H9 (cell line): ENCODE results near the gene ELMOD1. TPM values are rescaled to one million over a fixed set of nuclear protein-coding genes. Genes with fewer than 3 reads are reported as not detected.

Source experiments
- DNase-seq: peaks from one replicate; pipeline ENCODE4 v3.0.0-alpha.2; 2017
- H2AFZ ChIP-seq: one replicate; pipeline ENCODE4 v1.6.1; 2013; ENCODE audit warnings: mild to moderate bottlenecking, low read length, control low read depth, moderate library complexity
- H2AK5ac ChIP-seq: 2 replicates; pipeline ENCODE4 v1.6.1; 2013; ENCODE audit warnings: low read length, control low read depth, mixed read lengths; ENCODE audit not compliant: insufficient read length
- H2BK120ac ChIP-seq: one replicate; pipeline ENCODE4 v1.6.1; 2013; ENCODE audit warnings: low read depth, mild to moderate bottlenecking, low read length, control low read depth, inconsistent platforms; ENCODE audit not compliant: poor library complexity, severe bottlenecking
- H2BK12ac ChIP-seq: 2 replicates; pipeline ENCODE4 v1.6.1; 2013; ENCODE audit warnings: low read length, control low read depth, mixed read lengths, low read depth; ENCODE audit not compliant: insufficient read length
- H2BK15ac ChIP-seq: 2 replicates; pipeline ENCODE4 v1.6.1; 2013; ENCODE audit warnings: low read depth, low read length, control low read depth
- H2BK20ac ChIP-seq: one replicate; pipeline ENCODE4 v1.6.1; 2013; ENCODE audit warnings: low read depth, mild to moderate bottlenecking, low read length, control low read depth, inconsistent platforms; ENCODE audit not compliant: poor library complexity, severe bottlenecking
- H2BK5ac ChIP-seq: 2 replicates; pipeline ENCODE4 v1.6.1; 2013; ENCODE audit warnings: low read length, control low read depth, mixed read lengths; ENCODE audit not compliant: insufficient read length
- H3K14ac ChIP-seq: 2 replicates; pipeline ENCODE4 v1.6.1; 2013; ENCODE audit warnings: low read length, control low read depth; ENCODE audit not compliant: insufficient read depth
- H3K18ac ChIP-seq: 2 replicates; pipeline ENCODE4 v1.6.1; 2013; ENCODE audit warnings: low read depth, mild to moderate bottlenecking, mixed read lengths, low read length, control low read depth; ENCODE audit not compliant: insufficient read length
- H3K23ac ChIP-seq: 2 replicates; pipeline ENCODE4 v1.6.1; 2013; ENCODE audit warnings: low read length, control low read depth, mixed read lengths, low read depth; ENCODE audit not compliant: insufficient read length
- H3K23me2 ChIP-seq: 2 replicates; pipeline ENCODE4 v1.6.1; 2013; ENCODE audit warnings: low read depth, mild to moderate bottlenecking, mixed read lengths, low read length, control low read depth; ENCODE audit not compliant: insufficient read length, poor library complexity, severe bottlenecking
- H3K27ac ChIP-seq: 2 replicates; pipeline ENCODE4 v1.5.1; 2013; ENCODE audit warnings: low read length, control low read depth, mixed read lengths, low read depth; ENCODE audit not compliant: insufficient read length
- H3K27me3 ChIP-seq: 2 replicates; pipeline ENCODE4 v1.6.1; 2013; ENCODE audit warnings: low read length, control low read depth, inconsistent platforms; ENCODE audit not compliant: insufficient read depth
- H3K4ac ChIP-seq: 2 replicates; pipeline ENCODE4 v1.6.1; 2013; ENCODE audit warnings: low read depth, mild to moderate bottlenecking, control low read depth, inconsistent platforms, low read length, moderate library complexity
- H3K4me1 ChIP-seq: 2 replicates; pipeline ENCODE4 v1.6.1; 2013; ENCODE audit warnings: low read length, control low read depth, inconsistent platforms; ENCODE audit not compliant: insufficient read depth
- H3K4me2 ChIP-seq: 2 replicates; pipeline ENCODE4 v1.6.1; 2013; ENCODE audit warnings: low read length, control low read depth, mixed read lengths; ENCODE audit not compliant: insufficient read length, insufficient read depth
- H3K56ac ChIP-seq: 2 replicates; pipeline ENCODE4 v1.6.1; 2013; ENCODE audit warnings: low read depth, mild to moderate bottlenecking, mixed read lengths, low read length, control low read depth; ENCODE audit not compliant: insufficient read length
- H3K79me1 ChIP-seq: 2 replicates; pipeline ENCODE4 v1.6.1; 2013; ENCODE audit warnings: low read depth, mild to moderate bottlenecking, moderate library complexity, low read length, control low read depth, inconsistent platforms; ENCODE audit not compliant: insufficient read depth, poor library complexity, severe bottlenecking
- H3K79me2 ChIP-seq: 2 replicates; pipeline ENCODE4 v1.6.1; 2013; ENCODE audit warnings: low read length, control low read depth, inconsistent platforms; ENCODE audit not compliant: insufficient read depth
- H3K9ac ChIP-seq: 2 replicates; pipeline ENCODE4 v1.6.1; 2013; ENCODE audit warnings: low read length, control low read depth, mixed read lengths; ENCODE audit not compliant: insufficient read length; ENCODE audit errors: extremely low read depth
- H3K9me3 ChIP-seq: one replicate; pipeline ENCODE4 v1.6.1; 2013; ENCODE audit warnings: low read depth, low read length, inconsistent platforms; ENCODE audit not compliant: control insufficient read depth
- H3T11ph ChIP-seq: one replicate; pipeline ENCODE4 v1.6.1; 2013; ENCODE audit warnings: mild to moderate bottlenecking, low read length, control low read depth, inconsistent platforms
- H4K20me1 ChIP-seq: one replicate; pipeline ENCODE4 v1.6.1; 2013; ENCODE audit not compliant: control insufficient read depth, insufficient read length, insufficient read depth
- H4K5ac ChIP-seq: 2 replicates; pipeline ENCODE4 v1.6.1; 2013; ENCODE audit warnings: low read depth, mild to moderate bottlenecking, mixed read lengths, low read length, control low read depth; ENCODE audit not compliant: insufficient read length
- H4K8ac ChIP-seq: replicated peaks from 2 replicates; pipeline ENCODE4 v1.6.1; 2013; ENCODE audit warnings: low read length, control low read depth, mixed read lengths, low read depth; ENCODE audit not compliant: insufficient read length
- H4K91ac ChIP-seq: 2 replicates; pipeline ENCODE4 v1.6.1; 2013; ENCODE audit warnings: low read depth, mild to moderate bottlenecking, moderate library complexity, mixed read lengths, low read length, control low read depth; ENCODE audit not compliant: insufficient read length
- H3K27ac Mint-ChIP-seq, 3 experiments: 2 replicates in 2 of 3; 3 replicates in 1 of 3; pipeline ENCODE4 v1.8.0; 2020 to 2021; ENCODE audit warnings: mixed read lengths in 3 of 3, mild to moderate bottlenecking in 1 of 3, moderate library complexity in 1 of 3
- H3K27me3 Mint-ChIP-seq: 2 replicates; pipeline ENCODE4 v1.8.0; 2021; ENCODE audit warnings: low read depth, mild to moderate bottlenecking, moderate library complexity, mixed read lengths
- H3K36me3 Mint-ChIP-seq, 3 experiments: 2 replicates in 2 of 3; 3 replicates in 1 of 3; pipeline ENCODE4 v1.8.0; 2020 to 2021; ENCODE audit warnings: low read depth in 3 of 3, mixed read lengths in 3 of 3; ENCODE audit not compliant: insufficient read depth in 1 of 3
- H3K4me1 Mint-ChIP-seq, 2 experiments: 2 replicates each; pipeline ENCODE4 v1.8.0; 2020; ENCODE audit warnings: mixed read lengths in 2 of 2
- H3K4me3 Mint-ChIP-seq, 2 experiments: 2 replicates in 1 of 2; 3 replicates in 1 of 2; pipeline ENCODE4 v1.8.0; 2020 to 2021; ENCODE audit warnings: mild to moderate bottlenecking in 2 of 2, mixed read lengths in 2 of 2, moderate library complexity in 1 of 2
- H3K9me3 Mint-ChIP-seq, 2 experiments: 2 replicates in 1 of 2; 3 replicates in 1 of 2; pipeline ENCODE4 v1.8.0; 2020; ENCODE audit warnings: mild to moderate bottlenecking in 2 of 2, mixed read lengths in 2 of 2, moderate library complexity in 1 of 2
- WGBS: extraction: QIAGEN DNeasy Blood & Tissue Kit; methylation state at CpG from one replicate; pipeline ENCODE4 v1.1.7; 2013; ENCODE audit warnings: missing lambda C conversion rate, low lambda C conversion rate, mixed read lengths; ENCODE audit not compliant: insufficient read length; ENCODE audit errors: extremely low coverage; 5-methylcytosine and 5-hydroxymethylcytosine counted together
- total RNA-seq: library from RNA; stranded (reverse); gene quantifications from 2 replicates; pipeline ENCODE4 v1.2.1, GENCODE V29; 2021
- TF ChIP-seq, protein P1 (sequence below): fragments of 200-600 bp; sonication (generic); conservative IDR thresholded peaks from 3 replicates; pipeline ENCODE4 v1.8.0; 2021; ENCODE audit warnings: antibody characterized with exemption, mild to moderate bottlenecking

Gene ELMOD1
- total RNA-seq, 1 experiment from 2014 or later = 0.61 TPM

DNA sequence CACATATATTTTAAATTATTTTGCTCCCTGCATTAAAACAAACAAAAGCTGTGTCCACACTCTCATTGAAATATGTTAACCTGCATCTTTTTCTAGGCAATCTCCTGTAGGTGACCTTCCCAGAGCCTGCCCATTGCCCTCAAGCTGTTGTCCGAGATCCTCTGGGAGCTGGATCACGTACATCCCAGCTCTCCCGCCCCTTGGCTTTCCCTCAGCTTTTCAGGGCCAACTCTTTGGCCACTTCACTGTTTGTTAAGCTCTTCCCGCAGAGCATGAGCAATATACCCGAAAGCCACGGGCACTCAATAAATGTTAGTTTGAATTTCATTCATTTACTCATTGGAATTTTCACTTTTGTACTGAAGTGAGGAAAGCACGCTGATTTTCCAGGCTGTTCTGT is 32.2 kb downstream of the ELMOD1 start:
- H3K27ac Mint-ChIP-seq = no peak overlapping the region
- H4K5ac ChIP-seq = no peak overlapping the region

More for the DNA sequence above, 32.2 kb downstream of the ELMOD1 start:
- Histone ChIP-seq H2BK120ac (no peak overlapping the region), H2AK5ac (no peak overlapping the region), H3K14ac (no peak overlapping the region), H4K91ac (no peak overlapping the region), H3T11ph (no peak overlapping the region), H3K79me2 (no peaks in the 10 kb centered on the region), H3K56ac (no peak overlapping the region), H4K20me1 (no peaks in the 10 kb centered on the region), H2BK12ac (no peak overlapping the region), H3K9ac (no peak overlapping the region), H3K4ac (no peak overlapping the region), H2BK5ac (no peak overlapping the region), H3K4me2 (no peak overlapping the region), H3K79me1 (no peaks in the 10 kb centered on the region), H3K9me3 (no peaks in the 10 kb centered on the region), H2BK20ac (no peak overlapping the region), H3K23me2 (no peaks in the 10 kb centered on the region), H4K8ac (no peak overlapping the region), H2AFZ (no peak overlapping the region), H3K18ac (no peak overlapping the region), H2BK15ac (no peak overlapping the region), H3K23ac (no peak overlapping the region), H3K27ac (no peak overlapping the region), H3K27me3 (no peaks in the 10 kb centered on the region), H3K4me1 (peaks cover 4% of the 10 kb centered on the region; the same call in 1 of the 2 replicates)
- Mint-ChIP-seq H3K36me3 (no peaks in the 10 kb centered on the region), H3K4me3 (no peak overlapping the region), H3K9me3 (no peaks in the 10 kb centered on the region), H3K27me3 (no peaks in the 10 kb centered on the region), H3K4me1 (peaks cover 16 to 19% of the 10 kb centered on the region in 2 experiments)
- DNase-seq = no peak
- no CpG with 5 or more reads among the region's 7 CpGs for WGBS
- TF ChIP-seq, protein P1, sequence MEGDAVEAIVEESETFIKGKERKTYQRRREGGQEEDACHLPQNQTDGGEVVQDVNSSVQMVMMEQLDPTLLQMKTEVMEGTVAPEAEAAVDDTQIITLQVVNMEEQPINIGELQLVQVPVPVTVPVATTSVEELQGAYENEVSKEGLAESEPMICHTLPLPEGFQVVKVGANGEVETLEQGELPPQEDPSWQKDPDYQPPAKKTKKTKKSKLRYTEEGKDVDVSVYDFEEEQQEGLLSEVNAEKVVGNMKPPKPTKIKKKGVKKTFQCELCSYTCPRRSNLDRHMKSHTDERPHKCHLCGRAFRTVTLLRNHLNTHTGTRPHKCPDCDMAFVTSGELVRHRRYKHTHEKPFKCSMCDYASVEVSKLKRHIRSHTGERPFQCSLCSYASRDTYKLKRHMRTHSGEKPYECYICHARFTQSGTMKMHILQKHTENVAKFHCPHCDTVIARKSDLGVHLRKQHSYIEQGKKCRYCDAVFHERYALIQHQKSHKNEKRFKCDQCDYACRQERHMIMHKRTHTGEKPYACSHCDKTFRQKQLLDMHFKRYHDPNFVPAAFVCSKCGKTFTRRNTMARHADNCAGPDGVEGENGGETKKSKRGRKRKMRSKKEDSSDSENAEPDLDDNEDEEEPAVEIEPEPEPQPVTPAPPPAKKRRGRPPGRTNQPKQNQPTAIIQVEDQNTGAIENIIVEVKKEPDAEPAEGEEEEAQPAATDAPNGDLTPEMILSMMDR = no peak
